K562 (cell line): ENCODE measurements around the gene DHX57. TPM values are rescaled to one million over a fixed set of nuclear protein-coding genes. Genes with fewer than 3 reads are reported as not detected.

Experiments used
- ARNT ChIP-seq, 2 experiments: fragments of 450-650 bp; IDR thresholded peaks; 2 replicates each; pipeline ENCODE4 v1.6.1; 2016; ENCODE audit warnings: mild to moderate bottlenecking in 1 of 2
- BACH1 ChIP-seq: fragments of 200-800 bp; sonication (Bioruptor generic); IDR thresholded peaks from 2 replicates; pipeline ENCODE4 v1.6.1; 2016; ENCODE audit warnings: missing genetic modification characterization, missing compliant biosample characterization
- CEBPG ChIP-seq, 3 experiments: fragments of 200-800 bp in 1 of 3; sonication (Bioruptor generic) in 1 of 3; sonication (generic) in 1 of 3; formaldehyde crosslinking in 1 of 3; IDR thresholded peaks in 2 of 3; conservative IDR thresholded peaks in 1 of 3; 2 replicates each; pipeline versions ENCODE4 v1.6.1 to v1.8.0; 2016 to 2022; ENCODE audit warnings: missing compliant biosample characterization in 2 of 3, missing genetic modification characterization in 2 of 3, mild to moderate bottlenecking in 1 of 3, missing genetic modification reagents in 1 of 3
- DPF2 ChIP-seq: fragments of 450-650 bp; IDR thresholded peaks from 2 replicates; pipeline ENCODE4 v1.6.1; 2016
- EGR1 ChIP-seq: fragments of 450-650 bp; conservative IDR thresholded peaks from 2 replicates; pipeline ENCODE4 v1.6.1; 2017; ENCODE audit warnings: mild to moderate bottlenecking
- GABPB1 ChIP-seq: sonication (generic); formaldehyde crosslinking; IDR thresholded peaks from 2 replicates; pipeline ENCODE4 v1.8.0; 2022; ENCODE audit warnings: mild to moderate bottlenecking, missing genetic modification reagents
- POLR2A ChIP-seq: fragments of 450-650 bp; conservative IDR thresholded peaks from 2 replicates; pipeline ENCODE4 v1.6.1; 2016
- SMARCA4 ChIP-seq: fragments of 450-650 bp; IDR thresholded peaks from 2 replicates; pipeline ENCODE4 v1.6.1; 2016
- SUPT5H ChIP-seq: fragments of 450-650 bp; IDR thresholded peaks from 2 replicates; pipeline ENCODE4 v1.6.1; 2016
- TAF9B ChIP-seq: fragments of 450-650 bp; IDR thresholded peaks from 2 replicates; pipeline ENCODE4 v1.6.1; 2018; ENCODE audit warnings: mild to moderate bottlenecking; ENCODE audit not compliant: partially characterized antibody
- VEZF1 ChIP-seq: fragments of 200-800 bp; sonication (Bioruptor generic); IDR thresholded peaks from 2 replicates; pipeline ENCODE4 v1.6.1; 2017; ENCODE audit warnings: missing genetic modification characterization, missing compliant biosample characterization
- ZNF318 ChIP-seq, 2 experiments: fragments of 450-650 bp; IDR thresholded peaks; 2 replicates each; pipeline ENCODE4 v1.6.1; 2016; ENCODE audit warnings: mild to moderate bottlenecking in 2 of 2, borderline replicate concordance in 1 of 2, low read depth in 1 of 2, moderate library complexity in 1 of 2
- ZNF384 ChIP-seq: IDR thresholded peaks from 2 replicates; pipeline ENCODE4 v1.6.1; 2012; ENCODE audit warnings: low read depth, low read length, improper control_type of control experiment
- ZNF592 ChIP-seq: fragments of 450-650 bp; IDR thresholded peaks from 2 replicates; pipeline ENCODE4 v1.6.1; 2017; ENCODE audit warnings: antibody characterized with exemption, mild to moderate bottlenecking
- polyA plus RNA-seq, 8 experiments: library from polyadenylated mRNA; depleted of rRNA in 4 of 8; stranded (reverse) in 5 of 8; unstranded in 3 of 8; fragments of >200 nt; fragmentation: Nextera tagmentation in 2 of 8; fragmentation: Illumina TruSeq in 1 of 8; extraction: Ambion mirVana in 2 of 8; extraction: Trizol in 1 of 8; gene quantifications; 2 replicates each; pipeline versions ENCODE4 v1.2.1 to v1.2.3, GENCODE V29; 2011 to 2014; ENCODE audit warnings: inconsistent platforms in 1 of 8, missing spikeins in 1 of 8
- total RNA-seq, 7 experiments: library from RNA; depleted of rRNA in 6 of 7; stranded (reverse); fragments of >200 nt in 6 of 7; fragmentation: Illumina TruSeq in 2 of 7; extraction: Trizol in 2 of 7; gene quantifications; 2 replicates each; pipeline versions ENCODE4 v1.2.1 to v1.2.3, GENCODE V29; 2011 to 2021; ENCODE audit warnings: low replicate concordance in 1 of 7

The DHX57 gene
- total and polyA plus RNA-seq, 9 of the 15 experiments (the other 6 are each of a cell fraction or from before 2014, with no cell fraction given): 7.4 to 23.6 (median 17.9) TPM

GRCh38 chr2:38827539-38828145 lies 48.1 kb downstream of the DHX57 start (continued):
- TF ChIP-seq BACH1 (tag) (peak; percentile 98), CEBPG (CRISPR knock-in tag; IDR thresholded peaks at IDR 0.05) (peak; percentile 39; the same call in 1 of the 2 replicates), CEBPG (tag; conservative IDR thresholded peaks at IDR 0.05 in 1 of 2, IDR thresholded peaks at IDR 0.05 in 1 of 2) (peak in 1 of 2 experiments; percentile 21; a peak in 2 of 4 replicates), DPF2 (peak; percentile 91), ZNF318 (IDR thresholded peaks at IDR 0.05; ENCODE audit: borderline replicate concordance in 1 of 2, low read depth in 1 of 2) (0 out of 4 replicates have a peak, but pooled peaks of 1 of the 2 experiments have one; percentile 39), ARNT (IDR thresholded peaks at IDR 0.05) (peak in 1 of 2 experiments; percentile 61; a peak in 1 of 4 replicates), POLR2A (peak; percentile 69), ZNF592 (peak; percentile 89; the same call in 1 of the 2 replicates), SMARCA4 (peak; percentile 92), TAF9B (peak; percentile 29), ZNF384 (peak; percentile 89), GABPB1 (0 out of 2 replicates have a peak, but pooled peaks have one; percentile 38), VEZF1 (CRISPR knock-in tag) (peak; percentile 57; the same call in 1 of the 2 replicates), SUPT5H (peak; percentile 40; the same call in 1 of the 2 replicates), EGR1 (0 out of 2 replicates have a peak, but pooled peaks have one; percentile 12)
